Embryonic facial prominence (tissue), 1 donor: ENCODE data around the gene GNPTG.

Experiments
- DNase-seq: peaks from one replicate; pipeline ENCODE4 v3.0.0-alpha.2; 2016; ENCODE audit errors: extremely low spot score

GNPTG gene

DNA sequence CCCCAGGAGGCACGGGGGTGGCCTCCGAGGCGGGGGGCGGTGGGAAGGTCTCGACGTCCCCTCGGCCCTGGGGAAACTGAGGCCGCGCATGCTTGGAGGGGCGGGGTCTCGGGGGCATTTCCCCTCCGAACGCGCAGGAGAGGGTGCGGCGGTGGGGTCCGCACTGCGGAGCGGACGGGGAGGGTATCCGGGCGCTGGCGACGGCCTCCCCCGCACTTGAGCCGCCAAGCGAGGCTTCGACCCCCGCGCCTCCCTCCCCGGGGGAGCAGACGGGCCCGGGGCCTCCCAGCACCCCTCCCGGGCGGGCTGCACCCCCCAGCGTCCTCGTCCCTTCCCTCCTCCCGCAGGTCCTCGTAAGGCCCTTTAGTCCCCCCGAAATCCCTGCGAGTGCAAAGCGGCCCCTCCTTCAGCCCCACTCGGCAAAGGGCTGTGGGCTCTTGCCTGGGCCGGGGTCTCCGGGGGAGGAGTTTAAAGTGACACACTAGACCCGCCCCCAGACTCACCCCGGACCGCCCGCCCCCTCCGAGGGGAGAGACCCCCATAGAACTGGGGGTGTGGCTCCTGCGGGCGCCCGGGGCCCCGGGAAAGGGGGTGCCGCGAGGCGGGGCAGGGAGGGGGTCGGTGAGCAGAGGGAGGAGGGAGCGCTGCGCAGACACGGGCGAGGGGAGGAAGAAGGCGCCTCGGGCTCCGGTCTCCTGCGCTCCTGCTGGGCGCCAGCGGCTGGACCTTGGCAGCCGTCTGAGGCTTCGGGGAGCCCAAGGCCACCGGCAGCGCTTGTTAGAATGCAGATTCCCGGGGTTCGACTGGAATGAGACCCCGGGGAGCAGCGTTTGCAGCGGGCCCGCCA, 17.7 kb upstream of the GNPTG start:
- DNase-seq = no peak

DNA sequence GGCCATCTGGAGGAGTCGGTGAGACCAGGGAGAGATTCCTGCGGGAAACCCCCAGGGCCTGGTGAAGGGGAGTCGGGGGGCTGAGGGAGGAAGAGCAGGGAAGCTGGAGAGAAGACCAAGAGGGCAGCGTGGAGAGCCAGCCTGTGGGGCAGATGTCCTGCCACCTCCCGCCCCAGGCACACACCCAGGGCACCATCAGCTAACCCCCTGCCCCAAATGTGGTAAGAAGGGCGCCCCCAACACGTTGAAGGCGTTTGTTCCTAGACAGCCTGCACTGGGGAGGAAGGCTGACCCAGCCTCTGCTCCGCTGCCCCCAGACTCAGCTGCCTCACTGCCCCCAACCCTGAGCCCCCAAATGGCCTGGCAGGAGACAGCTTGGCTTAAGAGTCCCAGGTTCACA, 17.0 kb upstream of the GNPTG start:
- DNase-seq = no peak

GRCh38 chr16:1335211-1335971, 16.3 kb upstream of the GNPTG start:
- DNase-seq = no peak

DNA sequence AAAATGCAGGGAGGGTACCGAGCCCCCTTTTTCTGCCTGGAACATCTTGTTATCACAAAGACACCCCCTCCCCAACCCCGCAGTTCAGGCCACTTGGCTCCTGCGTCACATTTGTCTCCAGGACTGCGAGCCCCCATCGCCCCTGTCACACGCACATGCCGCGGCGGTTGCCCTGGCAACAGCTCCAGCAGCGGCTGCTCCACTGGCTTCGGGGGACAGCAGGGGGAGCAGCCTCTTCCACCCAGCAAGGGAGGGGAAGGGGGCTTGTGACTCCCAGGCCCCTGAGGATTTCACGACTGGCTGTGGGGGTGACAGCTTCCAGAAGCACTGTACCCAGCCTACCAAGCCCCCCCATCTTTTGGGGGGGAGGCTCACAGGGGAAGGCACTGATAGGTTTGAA, 15.7 kb upstream of the GNPTG start:
- no peak for DNase-seq

GRCh38 chr16:1336619-1337018, 15.1 kb upstream of the GNPTG start:
- no peak for DNase-seq

- no peak for DNase-seq
Observed at GRCh38 chr16:1337486-1337885, 14.2 kb upstream of the GNPTG start.

GRCh38 chr16:1338119-1338730, 13.5 kb upstream of the GNPTG start:
- DNase-seq = no peak

DNA sequence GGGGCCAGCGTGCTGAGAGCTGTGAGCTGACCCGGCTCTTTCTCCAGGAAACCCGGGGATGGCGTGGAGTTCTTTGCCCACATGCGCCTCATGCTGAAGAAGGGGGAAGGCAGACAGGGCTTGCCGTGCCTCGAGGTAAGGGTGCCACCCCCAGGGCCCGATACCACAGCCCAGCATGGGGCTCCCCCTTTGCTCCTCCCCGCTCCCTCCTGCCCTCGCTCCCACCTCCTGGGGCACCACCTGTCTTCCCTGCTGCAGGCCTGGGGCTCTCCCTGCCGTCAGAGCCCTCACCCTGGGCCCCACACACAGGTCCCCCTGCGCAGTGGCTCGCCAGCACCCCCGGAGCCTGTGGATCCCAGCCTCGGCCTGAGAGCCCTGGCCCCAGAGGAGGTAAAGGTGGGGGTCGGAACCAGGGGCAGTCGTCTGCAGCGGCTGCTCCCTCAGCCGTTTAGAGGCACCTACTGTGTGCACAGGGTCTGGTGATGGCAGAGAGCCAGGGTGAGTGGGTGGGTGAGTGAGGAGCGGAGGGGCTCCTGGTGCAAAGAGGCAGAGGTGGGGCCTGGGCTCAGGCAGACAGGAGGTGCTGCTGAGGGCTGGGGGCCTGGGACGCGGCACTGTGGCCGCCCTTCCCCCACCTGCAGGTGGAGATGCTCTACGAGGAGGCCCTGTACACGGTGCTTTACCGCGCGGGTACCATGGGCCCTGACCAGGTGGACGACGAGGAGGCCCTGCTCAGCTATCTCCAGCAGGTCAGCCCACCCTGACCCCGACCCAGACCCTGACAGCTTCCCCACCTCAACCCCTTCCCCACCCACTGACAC, 12.7 kb upstream of the GNPTG start:
- no peak for DNase-seq

GRCh38 chr16:1340730-1341494, 10.8 kb upstream of the GNPTG start:
- DNase-seq = no peak

DNA sequence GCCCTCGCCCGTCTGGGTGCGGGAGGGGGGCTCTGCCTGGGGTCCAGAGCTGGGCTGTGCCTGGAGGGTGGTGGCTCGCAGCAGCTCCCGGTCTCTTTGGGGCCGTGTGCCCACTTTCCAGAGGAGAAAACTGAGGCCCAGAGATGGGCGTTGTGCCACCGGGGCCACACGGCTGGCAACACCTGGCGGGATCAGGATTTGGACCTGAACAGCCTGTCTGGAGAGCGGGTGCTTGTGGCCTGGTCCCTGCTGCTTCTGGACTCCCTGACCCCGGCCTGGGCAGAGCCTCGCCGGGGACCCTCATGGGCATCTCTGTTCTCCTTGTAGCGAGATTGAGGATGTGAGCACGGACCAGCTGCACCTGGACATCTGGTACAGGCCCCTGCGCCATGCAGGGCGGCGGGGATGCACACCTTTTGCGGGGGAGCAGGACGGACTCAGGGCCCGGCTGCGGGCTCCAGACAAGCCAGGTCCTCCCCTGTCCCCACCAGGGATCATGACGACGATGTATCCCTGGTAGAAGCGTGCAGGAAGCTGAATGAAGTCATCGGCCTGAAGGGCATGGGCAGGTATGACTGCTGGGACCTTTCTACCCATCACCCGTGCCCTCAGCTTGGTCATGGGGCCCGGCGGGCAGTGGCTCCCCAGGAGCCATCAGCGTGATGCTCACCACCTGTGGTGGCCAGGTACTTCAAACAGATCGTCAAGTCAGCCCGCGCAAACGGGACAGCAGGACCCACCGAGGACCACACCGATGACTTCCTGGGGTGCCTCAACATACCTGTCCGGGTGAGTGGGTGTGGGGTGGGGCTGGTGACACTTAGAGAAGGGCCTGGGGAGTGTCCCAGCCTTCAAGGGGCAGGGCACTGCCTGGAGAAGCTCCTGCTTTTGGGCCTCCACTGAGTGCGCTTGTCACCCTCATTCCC, 10.0 kb upstream of the GNPTG start:
- DNase-seq = no peak

GRCh38 chr16:1342526-1343427, 9.0 kb upstream of the GNPTG start:
- peak; percentile 66 for DNase-seq

DNA sequence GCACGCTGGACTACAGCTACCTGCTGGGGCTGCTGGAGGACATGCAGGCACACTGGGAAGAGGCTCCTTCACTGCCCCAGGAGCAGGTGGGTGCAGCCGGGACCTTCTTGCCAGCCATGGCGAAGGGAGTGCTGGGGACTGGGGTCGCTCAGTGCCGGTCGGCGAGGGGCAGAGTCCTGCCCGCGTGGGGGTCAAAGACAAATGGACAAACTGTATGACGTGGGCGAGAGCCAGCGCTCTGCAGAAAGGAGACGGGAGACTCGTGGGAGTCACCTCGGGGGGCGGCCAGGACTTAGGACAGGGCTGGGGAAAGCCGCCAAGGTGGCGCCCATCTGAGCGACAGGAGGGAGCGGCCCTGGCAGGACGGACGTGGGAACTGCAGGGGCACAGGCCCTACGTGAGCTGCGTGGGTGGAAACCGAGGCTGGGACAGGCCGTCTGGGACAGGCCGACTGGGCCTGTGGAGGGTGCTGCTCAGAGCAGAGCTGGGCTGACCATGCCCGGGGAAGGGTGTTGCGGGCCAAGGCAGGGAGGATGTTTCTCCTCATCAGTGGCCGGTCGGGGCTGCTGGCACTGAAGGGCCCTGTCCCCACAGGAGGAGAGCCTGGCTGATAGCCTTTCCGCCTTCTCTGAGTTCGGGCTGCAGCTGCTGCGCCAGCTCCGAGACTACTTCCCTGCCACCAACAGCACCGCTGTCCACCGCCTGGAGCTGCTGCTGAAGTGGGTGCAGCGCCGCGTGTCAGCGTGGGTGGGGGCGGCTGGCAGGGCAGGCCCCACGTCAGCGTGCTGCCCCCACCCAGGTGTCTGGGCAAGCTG, 8.1 kb upstream of the GNPTG start:
- no peak for DNase-seq

DNA sequence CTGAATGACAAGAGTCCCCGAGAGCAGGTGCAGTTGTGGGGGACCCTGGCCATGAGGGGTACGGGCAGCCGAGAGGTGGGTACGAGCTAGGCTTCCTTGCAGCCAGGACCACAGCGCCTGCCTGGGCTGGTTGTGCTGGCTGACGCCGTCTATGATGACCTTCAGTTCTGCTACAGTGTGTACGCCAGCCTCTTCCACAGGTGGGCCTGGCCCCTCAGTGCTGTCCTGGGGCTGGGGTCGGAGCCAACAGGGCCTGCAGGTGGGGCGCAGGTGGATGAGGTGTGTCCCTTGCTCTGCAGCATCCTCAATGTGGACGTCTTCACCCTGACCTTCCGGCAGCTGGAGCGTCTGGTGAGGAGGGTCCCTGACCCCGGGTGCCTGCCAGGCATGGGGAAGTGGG, 7.2 kb upstream of the GNPTG start:
- no peak for DNase-seq

GRCh38 chr16:1345087-1345486, 6.6 kb upstream of the GNPTG start:
- DNase-seq = no peak

GRCh38 chr16:1345651-1346421, 5.9 kb upstream of the GNPTG start:
- DNase-seq = no peak

DNA sequence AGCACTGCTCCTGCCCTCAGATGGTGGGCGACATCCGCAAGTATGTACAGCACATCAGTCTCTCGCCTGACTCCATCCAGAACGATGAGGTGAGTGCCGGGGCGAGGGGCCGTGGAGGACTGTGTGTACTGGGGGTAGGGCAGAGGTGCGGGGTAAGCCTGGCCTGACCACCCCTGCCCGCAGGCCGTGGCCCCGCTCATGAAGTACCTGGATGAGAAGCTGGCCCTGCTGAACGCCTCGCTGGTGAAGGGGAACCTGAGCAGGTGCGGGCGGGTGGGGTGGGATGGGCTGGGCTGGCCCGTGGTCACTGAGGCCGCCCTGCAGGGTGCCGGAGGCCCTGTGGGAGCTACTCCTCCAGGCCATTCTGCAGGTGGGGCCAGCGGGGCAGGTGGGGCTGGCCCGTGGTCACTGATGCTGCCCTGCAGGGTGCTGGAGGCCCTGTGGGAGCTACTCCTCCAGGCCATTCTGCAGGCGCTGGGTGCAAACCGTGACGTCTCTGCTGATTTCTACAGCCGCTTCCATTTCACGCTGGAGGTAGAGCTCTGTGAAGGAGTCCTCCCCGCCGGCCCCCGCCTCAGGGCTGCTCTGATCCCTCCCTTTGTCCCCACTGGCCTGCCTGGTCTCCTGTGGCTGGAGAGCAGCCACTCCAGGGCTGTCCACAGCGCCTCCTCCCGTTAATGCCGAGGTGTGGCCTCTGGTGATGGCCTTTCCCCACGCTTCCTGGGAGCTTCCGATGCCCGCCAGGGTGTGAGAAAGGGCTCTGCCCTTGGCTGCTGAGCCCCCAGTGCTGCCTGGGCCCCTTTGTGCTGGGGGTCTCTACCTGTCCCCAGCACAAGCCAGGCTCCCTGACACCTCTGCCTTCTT, 5.1 kb upstream of the GNPTG start:
- DNase-seq = no peak
